Endodermal cell (in vitro differentiated cells): ENCODE data around the gene TRIAP1. TPM values are rescaled to one million over a fixed set of nuclear protein-coding genes. Genes with fewer than 3 reads are reported as not detected.

ENCODE experiments used
- DNase-seq: peaks from one replicate; pipeline ENCODE4 v3.0.0-alpha.2; 2017
- H3K27ac ChIP-seq: 2 replicates; pipeline ENCODE4 v1.5.1; 2013; ENCODE audit warnings: mild to moderate bottlenecking, low read depth, low read length, moderate library complexity
- H3K27me3 ChIP-seq: 2 replicates; pipeline ENCODE4 v1.6.1; 2013; ENCODE audit warnings: mild to moderate bottlenecking, low read length, moderate library complexity; ENCODE audit not compliant: insufficient read depth, control insufficient read depth, poor library complexity, severe bottlenecking
- H3K36me3 ChIP-seq: 2 replicates; pipeline ENCODE4 v1.7.0; 2013; ENCODE audit warnings: mild to moderate bottlenecking, low read length, moderate library complexity; ENCODE audit not compliant: control insufficient read depth, insufficient read depth
- H3K4me1 ChIP-seq: one replicate; pipeline ENCODE4 v1.7.0; 2013; ENCODE audit warnings: low read length; ENCODE audit not compliant: control insufficient read depth, insufficient read depth
- H3K4me3 ChIP-seq: 2 replicates; pipeline ENCODE4 v1.5.1; 2013; ENCODE audit warnings: mild to moderate bottlenecking, low read length, moderate library complexity
- H3K9ac ChIP-seq: 2 replicates; pipeline ENCODE4 v1.6.1; 2013; ENCODE audit warnings: mild to moderate bottlenecking, low read length, moderate library complexity; ENCODE audit not compliant: poor library complexity, severe bottlenecking; ENCODE audit errors: extremely low read depth
- H3K9me3 ChIP-seq: 2 replicates; pipeline ENCODE4 v1.6.1; 2013; ENCODE audit warnings: mild to moderate bottlenecking, low read length, moderate library complexity; ENCODE audit not compliant: control insufficient read depth
- H3K27ac Mint-ChIP-seq: 2 replicates; pipeline ENCODE4 v1.8.0; 2020; ENCODE audit warnings: mixed read lengths
- H3K27me3 Mint-ChIP-seq: 2 replicates; pipeline ENCODE4 v1.8.0; 2021; ENCODE audit warnings: mild to moderate bottlenecking, mixed read lengths; ENCODE audit not compliant: insufficient read depth
- H3K36me3 Mint-ChIP-seq: 2 replicates; pipeline ENCODE4 v1.8.0; 2020; ENCODE audit warnings: low read depth, mixed read lengths
- H3K4me1 Mint-ChIP-seq: 2 replicates; pipeline ENCODE4 v1.8.0; 2020; ENCODE audit warnings: mixed read lengths
- H3K4me3 Mint-ChIP-seq: 2 replicates; pipeline ENCODE4 v1.8.0; 2020; ENCODE audit warnings: mild to moderate bottlenecking, moderate library complexity, mixed read lengths
- H3K9me3 Mint-ChIP-seq: 2 replicates; pipeline ENCODE4 v1.8.0; 2020; ENCODE audit warnings: mild to moderate bottlenecking, mixed read lengths
- CTCF ChIP-seq: fragments of 200-600 bp; sonication (generic); conservative IDR thresholded peaks from 2 replicates; pipeline ENCODE4 v1.5.0; 2021; ENCODE audit warnings: antibody characterized with exemption, mild to moderate bottlenecking
- WGBS, 2 experiments: methylation state at CpG; one replicate each; pipeline versions ENCODE4 v1.1.5 to v1.1.7; 2013; ENCODE audit warnings: missing lambda C conversion rate in 2 of 2, mixed read lengths in 1 of 2; ENCODE audit not compliant: insufficient coverage in 1 of 2, insufficient read length in 1 of 2; 5-methylcytosine and 5-hydroxymethylcytosine counted together
- total RNA-seq, 2 donors: library from RNA; stranded (reverse); fragmentation: NEBNext Ultra II Directional in 1 of 2; extraction: Animal tissue kit (Norgen Biotek cat#: 25700) in 1 of 2; gene quantifications; 2 replicates in 1 of 2; 3 replicates in 1 of 2; pipeline ENCODE4 v1.2.1, GENCODE V29; 2021

TRIAP1 gene
- total RNA-seq, 2 donors from 2014 or later, result 31.6 to 34.8 TPM

DNA sequence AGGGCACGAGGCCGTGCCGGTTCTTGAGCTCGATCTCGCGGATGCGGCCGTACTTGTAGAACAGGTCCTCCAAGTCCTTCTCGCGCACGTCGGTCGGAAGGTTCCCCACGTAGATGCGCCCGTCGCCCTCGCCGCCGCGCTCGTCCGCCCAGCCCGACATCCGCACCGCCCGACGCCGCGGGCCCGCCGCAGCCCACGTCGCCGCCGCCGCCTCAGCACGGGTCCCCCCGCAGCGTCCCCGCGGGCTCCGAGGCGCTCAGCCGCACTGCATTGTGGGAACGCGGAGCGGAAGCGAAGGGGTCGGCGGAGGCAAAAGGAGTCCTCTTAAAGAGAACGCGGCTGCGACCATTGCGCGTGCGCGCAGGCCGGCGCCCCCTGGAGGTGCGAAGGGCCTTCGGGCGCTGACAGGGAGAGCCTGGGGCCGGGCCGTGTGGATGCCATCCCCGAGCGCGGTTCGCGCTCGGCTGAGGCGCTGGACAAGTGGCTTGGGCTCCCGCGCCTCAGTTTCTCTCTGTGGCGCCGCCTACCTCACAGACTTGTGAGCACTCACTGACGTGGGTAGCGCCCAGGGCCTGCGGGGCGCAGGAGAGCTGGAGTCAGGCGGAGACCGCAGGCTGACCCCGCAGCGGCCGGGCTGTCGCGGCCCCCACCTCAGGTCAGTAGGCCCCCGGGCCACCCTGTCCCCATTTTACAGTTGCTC, 23.4 kb upstream of the TRIAP1 start, which contains the start of gene SRSF9:
TSS of gene SRSF9 (minus strand) at position 299 of the 700 bp plus-strand sequence. CDS start at position 160, 139 bp downstream.
- peak within 1 kb of the TSS; percentile 90 for H3K4me3 Mint-ChIP-seq
- Histone ChIP-seq H3K27me3 (no peaks in the 10 kb centered on the region), H3K27ac (peak within 1 kb of the TSS; percentile 91), H3K36me3 (peaks cover 31% of the 10 kb centered on the region), H3K9ac (peak within 1 kb of the TSS; percentile 83), H3K4me3 (peak within 1 kb of the TSS; percentile 95), H3K9me3 (no peaks in the 10 kb centered on the region), H3K4me1 (peaks cover 3% of the 10 kb centered on the region)
- H3K36me3 Mint-ChIP-seq, result peaks cover 26% of the 10 kb centered on the region
- H3K4me1 Mint-ChIP-seq, result peaks cover 25% of the 10 kb centered on the region
- WGBS, 2 experiments, result 0 to 1% methylated on average over 49 to 88 of the region's 88 CpGs
- no peaks in the 10 kb centered on the region for H3K9me3 Mint-ChIP-seq
- TF ChIP-seq CTCF, result peak; percentile 92
- no peaks in the 10 kb centered on the region for H3K27me3 Mint-ChIP-seq
- peak within 1 kb of the TSS; percentile 90 for H3K27ac Mint-ChIP-seq
- DNase-seq, result peak; percentile 99

- Histone ChIP-seq H3K9ac (peak overlapping the region; percentile 83), H3K27me3 (no peaks in the 10 kb centered on the region), H3K4me1 (peaks cover 3% of the 10 kb centered on the region), H3K27ac (peak overlapping the region; percentile 91), H3K36me3 (peaks cover 37% of the 10 kb centered on the region), H3K4me3 (peak overlapping the region; percentile 95), H3K9me3 (no peaks in the 10 kb centered on the region)
- 0 to 1% methylated on average over 23 to 53 of the region's 57 CpGs for WGBS, 2 experiments
- peak overlapping the region; percentile 90 for H3K4me3 Mint-ChIP-seq
- peaks cover 32% of the 10 kb centered on the region for H3K36me3 Mint-ChIP-seq
- no peak for TF ChIP-seq CTCF
- H3K27me3 Mint-ChIP-seq, result no peaks in the 10 kb centered on the region
- H3K9me3 Mint-ChIP-seq, result no peaks in the 10 kb centered on the region
- DNase-seq, result no peak
- H3K27ac Mint-ChIP-seq, result peak overlapping the region; percentile 90
- peaks cover 21% of the 10 kb centered on the region for H3K4me1 Mint-ChIP-seq
Measured at GRCh38 chr12:120468821-120469449, 22.8 kb upstream of the TRIAP1 start.

DNA sequence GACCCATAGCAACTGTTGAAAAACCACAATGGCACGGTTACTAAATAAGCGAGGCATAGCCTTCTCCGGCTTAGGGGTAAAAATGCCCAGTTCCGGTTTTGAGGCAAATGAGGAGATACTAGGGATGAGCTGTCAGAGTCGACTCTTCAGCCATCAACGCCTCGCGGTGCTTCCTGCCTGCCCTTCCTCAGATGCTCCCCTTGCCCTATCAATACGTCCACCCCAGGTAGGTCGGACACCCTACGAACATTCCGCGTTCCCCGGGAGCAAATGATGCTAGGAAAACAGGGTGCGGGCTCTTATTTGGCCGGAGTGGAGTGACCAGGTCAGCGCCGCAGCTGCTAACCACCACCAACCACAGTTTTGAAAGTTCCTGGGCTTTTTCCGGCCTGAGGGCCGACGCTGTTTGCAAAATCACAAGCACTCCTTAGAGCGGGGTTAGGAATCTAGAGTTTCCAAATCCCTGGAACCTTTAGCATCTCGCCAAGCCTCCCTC, 22.2 kb upstream of the TRIAP1 start:
- H3K36me3 ChIP-seq, result peaks cover 43% of the 10 kb centered on the region
- no peak for TF ChIP-seq CTCF
- Mint-ChIP-seq H3K4me1 (peaks cover 21% of the 10 kb centered on the region), H3K9me3 (no peaks in the 10 kb centered on the region), H3K27ac (peak overlapping the region; percentile 90), H3K36me3 (peaks cover 38% of the 10 kb centered on the region), H3K4me3 (peak overlapping the region; percentile 90), H3K27me3 (no peaks in the 10 kb centered on the region)
- peaks cover 3% of the 10 kb centered on the region for H3K4me1 ChIP-seq
- DNase-seq, result peak; percentile 84
- peak overlapping the region; percentile 95 for H3K4me3 ChIP-seq
- no peaks in the 10 kb centered on the region for H3K27me3 ChIP-seq
- 7 to 12% methylated on average over 14 to 23 of the region's 23 CpGs for WGBS, 2 experiments
- peak overlapping the region; percentile 83 for H3K9ac ChIP-seq
- no peaks in the 10 kb centered on the region for H3K9me3 ChIP-seq
- H3K27ac ChIP-seq, result peak overlapping the region; percentile 74
